SK-N-SH treated with all-trans-retinoic acid at 6 μM for 48 hours (cell line): ENCODE results near the gene KRTAP4-7.
"Not testable (repeated sequence)": the region's sequence is repeated elsewhere in the genome, so short reads cannot be mapped to it uniquely, and the experiment has no call there.

ENCODE experiments used
- BACH2 ChIP-seq: fragments of 250-450 bp; sonication (Bioruptor Pico); IDR thresholded peaks from 2 replicates; pipeline ENCODE4 v1.9.0; 2021; ENCODE audit warnings: mild to moderate bottlenecking, borderline replicate concordance
- CSDC2 ChIP-seq: fragments of 250-450 bp; sonication (Bioruptor Pico); IDR thresholded peaks from 2 replicates; pipeline ENCODE4 v1.5.0; 2020; ENCODE audit warnings: mild to moderate bottlenecking, moderate library complexity
- GLIS3 ChIP-seq: fragments of 250-450 bp; sonication (Bioruptor Pico); IDR thresholded peaks from 2 replicates; pipeline ENCODE4 v1.5.0; 2020; ENCODE audit warnings: mild to moderate bottlenecking, moderate library complexity
- ISL1 ChIP-seq: fragments of 250-450 bp; sonication (Bioruptor Pico); IDR thresholded peaks from 2 replicates; pipeline ENCODE4 v2.1.2; 2022; ENCODE audit warnings: mild to moderate bottlenecking, moderate library complexity
- TCF4 ChIP-seq: fragments of 250-450 bp; sonication (Bioruptor Pico); IDR thresholded peaks from 2 replicates; pipeline ENCODE4 v1.8.0; 2021; ENCODE audit warnings: mild to moderate bottlenecking, moderate library complexity, borderline replicate concordance
- TOX ChIP-seq: fragments of 250-450 bp; sonication (Bioruptor Pico); IDR thresholded peaks from 2 replicates; pipeline ENCODE4 v1.8.0; 2021; ENCODE audit warnings: mild to moderate bottlenecking, moderate library complexity, borderline replicate concordance
- ZFP3 ChIP-seq: fragments of 250-450 bp; sonication (Bioruptor Pico); IDR thresholded peaks from 2 replicates; pipeline ENCODE4 v1.5.0; 2020; ENCODE audit warnings: mild to moderate bottlenecking, moderate library complexity
- ZFP30 ChIP-seq: fragments of 450-650 bp; formaldehyde crosslinking; IDR thresholded peaks from 2 replicates; pipeline ENCODE4 v1.5.0; 2022; ENCODE audit warnings: mild to moderate bottlenecking, moderate library complexity
- ZNF565 ChIP-seq: fragments of 450-650 bp; formaldehyde crosslinking; conservative IDR thresholded peaks from 2 replicates; pipeline ENCODE4 v1.5.0; 2020; ENCODE audit warnings: low read depth, mild to moderate bottlenecking, moderate library complexity
- ZNF8 ChIP-seq: fragments of 450-650 bp; formaldehyde crosslinking; IDR thresholded peaks from 2 replicates; pipeline ENCODE4 v1.5.0; 2020; ENCODE audit warnings: mild to moderate bottlenecking, moderate library complexity
- TF ChIP-seq, protein P1 (sequence below): fragments of 250-450 bp; sonication (Bioruptor Pico); IDR thresholded peaks from 2 replicates; pipeline ENCODE4 v1.5.1; 2020; ENCODE audit warnings: low read depth, mild to moderate bottlenecking, moderate library complexity
- TF ChIP-seq, protein P2 (sequence below): fragments of 250-450 bp; sonication (Bioruptor Pico); IDR thresholded peaks from 2 replicates; pipeline ENCODE4 v1.8.0; 2020; ENCODE audit warnings: mild to moderate bottlenecking, moderate library complexity, borderline replicate concordance
- TF ChIP-seq, protein P3 (sequence below): fragments of 250-450 bp; sonication (Bioruptor Pico); IDR thresholded peaks from 2 replicates; pipeline ENCODE4 v1.5.1; 2021; ENCODE audit warnings: mild to moderate bottlenecking, moderate library complexity
- TF ChIP-seq, protein P4 (sequence below): fragments of 250-450 bp; sonication (Bioruptor Pico); IDR thresholded peaks from 2 replicates; pipeline ENCODE4 v1.8.0; 2021; ENCODE audit warnings: low read depth, mild to moderate bottlenecking, moderate library complexity, borderline replicate concordance

DNA sequence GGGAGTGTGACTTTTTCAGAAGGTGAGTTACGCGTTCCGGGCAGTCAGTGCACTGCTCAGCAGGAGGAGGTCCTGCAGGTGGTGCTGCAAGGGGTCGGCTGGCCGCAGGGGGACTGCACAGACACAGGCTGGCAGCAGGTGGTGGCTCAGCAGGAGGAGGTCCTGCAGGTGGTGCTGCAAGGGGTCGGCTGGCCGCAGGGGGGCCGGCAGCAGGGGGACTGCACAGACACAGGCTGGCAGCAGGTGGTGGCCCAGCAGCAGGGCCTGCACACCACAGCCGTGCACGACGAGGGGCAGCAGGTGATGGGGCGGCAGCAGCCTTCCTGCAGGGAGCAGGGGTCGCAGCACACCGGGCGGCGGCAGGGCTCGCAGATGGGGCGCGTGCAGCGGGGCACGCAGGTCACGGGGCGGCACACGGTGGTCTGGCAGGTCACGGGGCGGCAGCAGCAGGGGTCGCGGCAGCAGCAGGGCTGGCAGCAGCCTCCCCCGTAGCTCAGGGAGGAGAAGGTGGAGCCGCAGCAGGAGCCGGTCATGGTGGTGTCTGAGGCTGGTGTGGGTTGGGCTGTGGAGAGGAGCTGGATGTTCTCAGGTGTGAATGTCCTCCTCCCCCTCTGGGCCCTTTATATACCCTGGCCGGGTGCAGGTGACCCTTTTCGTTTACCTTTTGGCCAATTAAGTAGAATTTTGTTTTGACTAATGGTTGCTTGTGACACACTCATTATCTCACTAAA, 37.0 kb upstream of the KRTAP4-7 start, which contains the start of gene KRTAP2-1:
- TF ChIP-seq, protein P1, sequence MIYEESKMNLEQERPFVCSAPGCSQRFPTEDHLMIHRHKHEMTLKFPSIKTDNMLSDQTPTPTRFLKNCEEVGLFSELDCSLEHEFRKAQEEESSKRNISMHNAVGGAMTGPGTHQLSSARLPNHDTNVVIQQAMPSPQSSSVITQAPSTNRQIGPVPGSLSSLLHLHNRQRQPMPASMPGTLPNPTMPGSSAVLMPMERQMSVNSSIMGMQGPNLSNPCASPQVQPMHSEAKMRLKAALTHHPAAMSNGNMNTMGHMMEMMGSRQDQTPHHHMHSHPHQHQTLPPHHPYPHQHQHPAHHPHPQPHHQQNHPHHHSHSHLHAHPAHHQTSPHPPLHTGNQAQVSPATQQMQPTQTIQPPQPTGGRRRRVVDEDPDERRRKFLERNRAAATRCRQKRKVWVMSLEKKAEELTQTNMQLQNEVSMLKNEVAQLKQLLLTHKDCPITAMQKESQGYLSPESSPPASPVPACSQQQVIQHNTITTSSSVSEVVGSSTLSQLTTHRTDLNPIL (CRISPR knock-in tag), result not testable (repeated sequence)
- TF ChIP-seq, protein P2, sequence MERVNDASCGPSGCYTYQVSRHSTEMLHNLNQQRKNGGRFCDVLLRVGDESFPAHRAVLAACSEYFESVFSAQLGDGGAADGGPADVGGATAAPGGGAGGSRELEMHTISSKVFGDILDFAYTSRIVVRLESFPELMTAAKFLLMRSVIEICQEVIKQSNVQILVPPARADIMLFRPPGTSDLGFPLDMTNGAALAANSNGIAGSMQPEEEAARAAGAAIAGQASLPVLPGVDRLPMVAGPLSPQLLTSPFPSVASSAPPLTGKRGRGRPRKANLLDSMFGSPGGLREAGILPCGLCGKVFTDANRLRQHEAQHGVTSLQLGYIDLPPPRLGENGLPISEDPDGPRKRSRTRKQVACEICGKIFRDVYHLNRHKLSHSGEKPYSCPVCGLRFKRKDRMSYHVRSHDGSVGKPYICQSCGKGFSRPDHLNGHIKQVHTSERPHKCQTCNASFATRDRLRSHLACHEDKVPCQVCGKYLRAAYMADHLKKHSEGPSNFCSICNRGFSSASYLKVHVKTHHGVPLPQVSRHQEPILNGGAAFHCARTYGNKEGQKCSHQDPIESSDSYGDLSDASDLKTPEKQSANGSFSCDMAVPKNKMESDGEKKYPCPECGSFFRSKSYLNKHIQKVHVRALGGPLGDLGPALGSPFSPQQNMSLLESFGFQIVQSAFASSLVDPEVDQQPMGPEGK, result not testable (repeated sequence)
- TF ChIP-seq GLIS3 (CRISPR knock-in tag); TCF4 (CRISPR knock-in tag); ZFP3 (CRISPR knock-in tag); ZFP30; ZNF565 (CRISPR knock-in tag); TOX (CRISPR knock-in tag); CSDC2 (CRISPR knock-in tag); ISL1 (CRISPR knock-in tag); ZNF8 (CRISPR knock-in tag); BACH2 (CRISPR knock-in tag): not testable (repeated sequence)
- TF ChIP-seq, protein P3, sequence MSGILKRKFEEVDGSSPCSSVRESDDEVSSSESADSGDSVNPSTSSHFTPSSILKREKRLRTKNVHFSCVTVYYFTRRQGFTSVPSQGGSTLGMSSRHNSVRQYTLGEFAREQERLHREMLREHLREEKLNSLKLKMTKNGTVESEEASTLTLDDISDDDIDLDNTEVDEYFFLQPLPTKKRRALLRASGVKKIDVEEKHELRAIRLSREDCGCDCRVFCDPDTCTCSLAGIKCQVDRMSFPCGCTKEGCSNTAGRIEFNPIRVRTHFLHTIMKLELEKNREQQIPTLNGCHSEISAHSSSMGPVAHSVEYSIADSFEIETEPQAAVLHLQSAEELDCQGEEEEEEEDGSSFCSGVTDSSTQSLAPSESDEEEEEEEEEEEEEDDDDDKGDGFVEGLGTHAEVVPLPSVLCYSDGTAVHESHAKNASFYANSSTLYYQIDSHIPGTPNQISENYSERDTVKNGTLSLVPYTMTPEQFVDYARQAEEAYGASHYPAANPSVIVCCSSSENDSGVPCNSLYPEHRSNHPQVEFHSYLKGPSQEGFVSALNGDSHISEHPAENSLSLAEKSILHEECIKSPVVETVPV (CRISPR knock-in tag), result not testable (repeated sequence)
- TF ChIP-seq, protein P4, sequence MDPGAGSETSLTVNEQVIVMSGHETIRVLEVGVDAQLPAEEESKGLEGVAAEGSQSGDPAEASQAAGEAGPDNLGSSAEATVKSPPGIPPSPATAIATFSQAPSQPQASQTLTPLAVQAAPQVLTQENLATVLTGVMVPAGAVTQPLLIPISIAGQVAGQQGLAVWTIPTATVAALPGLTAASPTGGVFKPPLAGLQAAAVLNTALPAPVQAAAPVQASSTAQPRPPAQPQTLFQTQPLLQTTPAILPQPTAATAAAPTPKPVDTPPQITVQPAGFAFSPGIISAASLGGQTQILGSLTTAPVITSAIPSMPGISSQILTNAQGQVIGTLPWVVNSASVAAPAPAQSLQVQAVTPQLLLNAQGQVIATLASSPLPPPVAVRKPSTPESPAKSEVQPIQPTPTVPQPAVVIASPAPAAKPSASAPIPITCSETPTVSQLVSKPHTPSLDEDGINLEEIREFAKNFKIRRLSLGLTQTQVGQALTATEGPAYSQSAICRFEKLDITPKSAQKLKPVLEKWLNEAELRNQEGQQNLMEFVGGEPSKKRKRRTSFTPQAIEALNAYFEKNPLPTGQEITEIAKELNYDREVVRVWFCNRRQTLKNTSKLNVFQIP, result not testable (repeated sequence)
